HG03469 (cell line): ENCODE data around the gene CPEB4.

Source experiments
- ATAC-seq: cut with Tn5 transposase; IDR thresholded peaks from one replicate; pipeline ENCODE4 v1.9.1; 2021; ENCODE audit warnings: mild to moderate bottlenecking, moderate library complexity, moderate number of reproducible peaks; ENCODE audit not compliant: unreplicated experiment

The CPEB4 gene

DNA sequence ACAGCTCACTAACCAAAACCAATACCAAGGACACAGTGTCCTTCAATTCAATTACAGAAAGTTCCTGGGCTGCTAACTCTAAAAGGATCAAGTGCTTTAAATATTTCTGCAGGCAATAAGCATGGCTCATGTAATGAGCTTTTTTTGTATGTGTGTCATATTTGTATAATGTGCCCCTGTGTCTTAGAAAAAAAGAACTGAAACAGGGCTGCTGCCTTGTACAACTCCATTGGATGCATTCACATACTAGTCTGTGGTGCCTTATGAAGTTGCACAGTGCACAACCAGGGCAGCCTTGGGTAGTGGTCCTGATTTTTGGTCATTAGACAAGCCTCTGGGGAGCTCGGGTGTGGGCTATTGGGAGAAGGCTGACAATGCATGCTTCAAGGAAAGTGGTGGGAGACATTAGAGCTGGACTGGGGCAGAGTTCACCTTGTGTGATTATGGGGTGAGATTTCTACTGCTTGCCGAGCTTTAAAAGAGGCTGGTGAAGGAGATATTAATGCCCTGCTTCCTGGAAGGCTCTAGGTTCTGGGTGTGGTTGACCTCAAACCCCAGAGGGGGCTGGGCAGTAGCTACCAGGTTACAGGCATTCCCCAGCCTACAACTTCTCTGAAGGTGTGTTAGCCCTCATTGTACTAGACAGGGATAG, 3.6 kb upstream of the CPEB4 start:
- no peak for ATAC-seq

- no peak for ATAC-seq
Observed at GRCh38 chr5:173885054-173885443, 3.1 kb upstream of the CPEB4 start.

- no peak for ATAC-seq
Observed at GRCh38 chr5:173885475-173886010, 2.6 kb upstream of the CPEB4 start.

- ATAC-seq, result no peak
Observed at GRCh38 chr5:173886150-173886549, 2.0 kb upstream of the CPEB4 start.

- no peak for ATAC-seq
Observed at GRCh38 chr5:173888473-173889131, 453 bp downstream of the CPEB4 start.

DNA sequence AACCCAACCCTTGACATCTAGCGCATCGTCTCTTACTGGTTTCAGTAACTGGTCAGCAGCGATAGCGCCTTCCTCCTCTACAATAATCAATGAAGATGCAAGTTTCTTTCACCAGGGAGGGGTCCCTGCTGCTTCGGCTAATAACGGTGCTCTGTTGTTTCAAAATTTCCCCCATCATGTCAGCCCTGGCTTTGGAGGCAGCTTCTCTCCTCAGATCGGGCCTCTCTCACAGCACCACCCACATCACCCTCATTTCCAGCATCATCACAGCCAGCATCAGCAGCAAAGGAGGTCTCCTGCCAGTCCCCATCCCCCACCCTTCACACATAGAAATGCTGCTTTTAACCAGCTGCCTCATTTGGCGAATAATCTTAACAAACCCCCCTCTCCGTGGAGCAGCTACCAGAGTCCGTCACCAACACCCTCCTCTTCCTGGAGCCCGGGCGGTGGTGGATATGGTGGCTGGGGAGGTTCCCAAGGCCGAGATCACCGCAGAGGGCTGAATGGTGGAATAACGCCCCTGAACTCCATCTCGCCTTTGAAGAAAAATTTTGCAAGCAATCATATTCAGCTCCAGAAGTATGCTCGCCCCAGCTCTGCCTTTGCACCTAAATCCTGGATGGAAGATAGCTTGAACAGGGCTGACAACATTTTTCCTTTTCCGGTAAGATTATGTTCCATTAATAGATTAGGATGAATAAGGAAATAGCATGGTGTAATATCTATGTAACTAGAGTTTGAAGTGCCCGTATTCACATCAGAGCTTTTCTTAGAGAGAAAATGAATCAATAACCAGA, 2.2 kb downstream of the CPEB4 start:
- ATAC-seq, result no peak

DNA sequence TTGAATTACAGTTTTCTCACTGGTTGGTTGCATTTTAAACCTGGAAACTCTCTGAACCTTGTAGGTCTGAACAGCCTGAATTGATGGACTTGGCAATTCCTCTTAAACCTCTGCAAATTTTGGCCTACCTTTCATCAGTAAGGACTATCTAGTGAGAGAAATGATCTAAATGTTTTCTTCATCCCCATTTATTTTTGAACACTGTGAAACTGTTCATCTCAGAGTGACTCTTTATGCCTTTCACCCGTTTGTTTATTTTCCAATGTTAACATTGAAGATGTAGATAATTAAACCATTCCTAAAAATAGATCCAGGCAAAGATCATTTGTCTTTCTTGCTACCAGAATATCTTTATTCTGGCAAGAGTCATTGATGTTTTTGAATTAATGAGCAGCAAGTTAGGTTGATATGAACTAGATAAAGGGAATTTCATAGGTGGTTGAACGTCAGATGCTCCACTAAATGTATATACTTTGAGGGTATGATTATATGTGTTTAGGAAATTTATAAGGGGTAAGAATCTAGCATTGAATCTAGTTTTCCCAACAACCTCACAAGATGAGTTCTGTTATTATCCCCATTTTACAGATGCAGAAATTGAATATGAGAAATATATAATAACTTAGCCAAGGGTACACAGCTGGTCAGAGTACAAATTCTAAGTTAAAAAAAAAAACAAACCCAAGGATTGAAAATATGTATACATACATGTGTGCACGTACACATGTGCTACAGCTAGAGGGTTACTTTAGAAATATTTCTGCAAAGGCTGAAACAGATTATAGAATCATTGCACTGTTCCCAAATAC, 3.4 kb downstream of the CPEB4 start:
- no peak for ATAC-seq

DNA sequence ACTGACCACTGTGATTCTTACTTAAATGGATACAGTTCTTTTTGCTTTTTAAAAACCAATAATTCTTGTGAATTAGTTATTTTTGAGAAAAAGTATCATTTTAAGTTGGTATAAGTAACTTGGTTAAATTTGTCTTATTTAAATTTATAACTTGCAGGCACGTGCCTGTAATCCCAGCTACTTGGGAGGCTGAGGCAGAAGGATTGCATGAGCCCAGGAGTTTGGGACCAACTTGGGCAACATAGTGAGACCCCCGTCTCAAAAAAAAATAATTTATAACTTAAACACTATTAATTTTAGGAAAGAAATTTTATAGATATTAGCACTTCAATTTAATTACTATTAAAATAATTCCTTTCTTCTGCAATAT, 5.0 kb downstream of the CPEB4 start:
- no peak for ATAC-seq

DNA sequence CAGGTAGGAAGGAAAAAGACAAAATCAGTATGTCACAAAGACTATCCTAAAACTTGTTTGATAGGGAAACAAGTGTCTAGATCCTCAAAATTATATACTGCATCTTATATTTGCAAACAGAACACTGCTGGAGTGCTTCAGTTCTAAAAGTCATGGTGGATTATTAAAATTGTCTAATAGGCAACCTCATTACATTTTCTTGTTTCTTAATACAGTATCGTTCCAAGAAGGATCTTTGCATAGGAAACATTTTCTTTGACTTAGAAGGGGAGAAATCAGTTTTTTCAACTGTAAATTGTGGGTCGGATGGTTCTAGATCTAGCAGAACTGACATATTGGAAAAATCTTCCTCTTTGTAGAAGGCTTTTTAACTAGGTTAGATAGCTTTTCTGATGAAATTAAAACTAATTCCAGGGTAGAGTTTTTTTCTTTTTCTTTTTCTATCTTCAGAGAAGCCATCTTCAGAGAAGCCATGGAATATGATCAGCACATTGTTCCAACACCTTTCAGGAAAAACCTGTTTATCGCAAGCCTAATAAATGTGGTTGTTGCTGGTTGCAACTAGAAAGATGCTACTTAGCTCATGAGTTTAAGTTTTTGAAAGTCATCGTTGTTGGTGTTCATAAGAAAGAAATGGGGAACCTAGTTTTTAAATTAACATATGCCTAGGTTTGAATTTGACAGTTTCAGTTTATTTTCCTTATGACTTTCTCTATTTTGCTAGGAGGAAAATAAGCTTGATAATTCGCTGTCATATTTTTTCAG, 7.4 kb downstream of the CPEB4 start:
- no peak for ATAC-seq

GRCh38 chr5:173896631-173897030, 8.5 kb downstream of the CPEB4 start:
- no peak for ATAC-seq

DNA sequence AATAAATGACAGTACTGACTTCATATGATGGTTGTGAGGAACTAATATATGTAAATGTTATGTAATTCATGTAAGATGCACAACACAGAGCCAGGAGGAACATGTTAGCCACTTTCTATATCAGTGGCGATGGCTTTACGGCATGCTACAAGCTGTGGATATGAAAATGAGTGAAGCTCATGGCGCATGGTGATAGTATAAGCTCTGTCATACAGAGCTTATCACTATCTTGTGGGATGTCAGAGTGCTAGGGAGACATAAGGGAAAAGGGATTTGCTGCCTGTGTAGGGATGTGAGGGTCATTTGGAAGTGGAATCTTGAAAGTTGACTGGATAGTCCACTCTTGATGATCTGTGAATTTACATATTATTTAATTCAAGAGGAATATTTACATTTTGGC, 13.6 kb downstream of the CPEB4 start:
- no peak for ATAC-seq

GRCh38 chr5:173902334-173902733, 14.2 kb downstream of the CPEB4 start:
- no peak for ATAC-seq

DNA sequence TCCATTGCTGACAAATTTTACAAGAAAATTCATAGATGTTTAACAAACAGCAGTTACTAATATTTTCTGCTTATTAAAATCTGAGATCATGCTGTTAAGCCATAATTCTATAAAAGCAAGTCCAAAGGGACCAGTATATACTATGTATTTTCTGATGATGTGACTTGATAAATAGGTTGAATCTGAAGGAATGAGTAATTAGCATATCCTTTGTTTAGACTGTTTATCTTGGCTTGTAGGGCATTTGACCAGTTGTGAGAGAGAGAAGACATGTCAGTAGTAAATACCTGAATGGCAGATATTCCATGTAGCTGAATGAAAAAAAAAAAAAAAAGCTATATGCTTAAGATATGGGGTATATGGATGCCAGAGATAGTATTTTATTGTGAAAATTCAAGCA, 14.6 kb downstream of the CPEB4 start:
- ATAC-seq, result no peak

- no peak for ATAC-seq
Observed at GRCh38 chr5:173903396-173904140, 15.4 kb downstream of the CPEB4 start.

- no peak for ATAC-seq
Observed at GRCh38 chr5:173904151-173904550, 16.0 kb downstream of the CPEB4 start.

DNA sequence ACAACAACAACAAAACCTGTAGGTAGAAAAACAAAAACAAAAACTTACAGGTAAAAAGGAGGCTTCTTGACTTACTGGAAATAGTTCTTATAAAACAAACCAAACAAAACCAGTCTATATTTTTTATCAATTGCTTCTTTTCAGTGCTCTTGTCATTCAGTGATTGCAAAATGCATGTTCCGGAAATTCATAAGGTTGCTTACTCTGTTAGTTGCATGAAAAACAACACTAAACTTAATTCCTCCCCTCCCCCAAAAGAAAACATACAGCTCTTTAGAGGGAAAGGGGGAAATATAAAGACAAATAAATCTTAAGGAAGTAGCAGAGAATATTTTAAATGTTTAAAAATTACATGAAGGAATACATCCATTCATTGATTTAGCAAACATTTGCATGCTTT, 19.1 kb downstream of the CPEB4 start:
- no peak for ATAC-seq

DNA sequence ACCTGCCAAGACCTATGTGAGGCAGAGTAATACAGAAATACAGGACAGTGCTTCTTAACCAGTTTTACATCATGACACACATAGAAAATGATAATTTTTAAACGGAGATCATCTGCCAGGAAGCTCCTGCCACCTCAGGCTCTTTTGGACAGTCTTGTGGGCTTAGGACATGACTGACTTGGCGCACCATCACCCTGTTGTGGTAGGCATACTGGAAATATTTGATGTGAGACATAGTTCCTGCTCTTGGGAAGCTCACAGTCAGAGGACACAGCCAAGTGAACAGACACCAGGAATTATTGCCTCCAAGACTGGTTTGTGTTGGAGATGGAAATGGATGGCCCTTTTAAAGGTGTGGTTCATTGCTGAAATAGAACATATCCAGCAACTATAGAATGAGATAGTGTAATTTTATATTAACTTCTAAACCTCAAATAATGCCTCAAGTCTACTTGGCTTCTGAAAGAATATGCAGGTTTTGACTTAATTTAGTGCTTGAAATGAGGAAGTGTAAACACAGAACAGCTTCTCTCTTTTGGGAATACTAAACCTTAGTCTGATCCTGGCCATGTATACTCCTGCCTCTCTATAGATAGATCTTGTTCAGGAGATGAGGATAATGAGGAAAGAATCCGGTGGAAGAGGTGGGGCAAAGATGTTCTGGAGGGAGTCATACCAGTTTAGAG, 19.7 kb downstream of the CPEB4 start:
- no peak for ATAC-seq

DNA sequence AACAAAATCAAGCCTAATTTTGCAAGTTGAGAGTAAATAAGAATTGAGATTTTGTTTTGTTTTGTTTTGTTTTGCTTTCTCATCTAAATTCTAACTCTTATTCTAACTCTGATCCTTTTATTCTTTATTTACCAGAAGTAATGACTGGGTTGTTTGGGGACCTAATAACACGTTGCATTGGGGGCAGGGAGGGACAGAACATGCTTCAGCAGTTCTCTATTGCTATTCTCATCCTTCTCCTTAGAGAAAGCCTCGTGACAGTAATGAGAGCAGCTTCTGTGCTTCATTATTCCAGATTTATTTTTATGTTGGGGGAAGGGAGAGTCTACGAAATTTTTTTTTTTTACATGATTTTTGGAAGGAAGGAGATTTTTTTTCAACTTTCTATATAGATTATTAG, 21.1 kb downstream of the CPEB4 start:
- ATAC-seq, result no peak

- ATAC-seq, result no peak
Observed at GRCh38 chr5:173910215-173910614, 22.1 kb downstream of the CPEB4 start.
